HG03354 (cell line): Measurements from ENCODE around the gene CPSF2.

Experiments used
- ATAC-seq: cut with Tn5 transposase; IDR thresholded peaks from one replicate; pipeline ENCODE4 v1.9.1; 2021; ENCODE audit warnings: mild to moderate bottlenecking; ENCODE audit not compliant: unreplicated experiment, poor library complexity, severe bottlenecking

The CPSF2 gene

GRCh38 chr14:92217936-92218335 lies 96.2 kb downstream of the CPSF2 start:
- ATAC-seq: no peak
